Endodermal cell (in vitro differentiated cells): ENCODE results near the gene DAGLA. TPM values are rescaled to one million over a fixed set of nuclear protein-coding genes. Genes with fewer than 3 reads are reported as not detected.

Source experiments
- DNase-seq: peaks from one replicate; pipeline ENCODE4 v3.0.0-alpha.2; 2017
- H3K27ac ChIP-seq: 2 replicates; pipeline ENCODE4 v1.5.1; 2013; ENCODE audit warnings: mild to moderate bottlenecking, low read depth, low read length, moderate library complexity
- H3K27me3 ChIP-seq: 2 replicates; pipeline ENCODE4 v1.6.1; 2013; ENCODE audit warnings: mild to moderate bottlenecking, low read length, moderate library complexity; ENCODE audit not compliant: insufficient read depth, control insufficient read depth, poor library complexity, severe bottlenecking
- H3K36me3 ChIP-seq: 2 replicates; pipeline ENCODE4 v1.7.0; 2013; ENCODE audit warnings: mild to moderate bottlenecking, low read length, moderate library complexity; ENCODE audit not compliant: control insufficient read depth, insufficient read depth
- H3K4me1 ChIP-seq: one replicate; pipeline ENCODE4 v1.7.0; 2013; ENCODE audit warnings: low read length; ENCODE audit not compliant: control insufficient read depth, insufficient read depth
- H3K4me3 ChIP-seq: 2 replicates; pipeline ENCODE4 v1.5.1; 2013; ENCODE audit warnings: mild to moderate bottlenecking, low read length, moderate library complexity
- H3K9ac ChIP-seq: 2 replicates; pipeline ENCODE4 v1.6.1; 2013; ENCODE audit warnings: mild to moderate bottlenecking, low read length, moderate library complexity; ENCODE audit not compliant: poor library complexity, severe bottlenecking; ENCODE audit errors: extremely low read depth
- H3K9me3 ChIP-seq: 2 replicates; pipeline ENCODE4 v1.6.1; 2013; ENCODE audit warnings: mild to moderate bottlenecking, low read length, moderate library complexity; ENCODE audit not compliant: control insufficient read depth
- H3K27ac Mint-ChIP-seq: 2 replicates; pipeline ENCODE4 v1.8.0; 2020; ENCODE audit warnings: mixed read lengths
- H3K27me3 Mint-ChIP-seq: 2 replicates; pipeline ENCODE4 v1.8.0; 2021; ENCODE audit warnings: mild to moderate bottlenecking, mixed read lengths; ENCODE audit not compliant: insufficient read depth
- H3K36me3 Mint-ChIP-seq: 2 replicates; pipeline ENCODE4 v1.8.0; 2020; ENCODE audit warnings: low read depth, mixed read lengths
- H3K4me1 Mint-ChIP-seq: 2 replicates; pipeline ENCODE4 v1.8.0; 2020; ENCODE audit warnings: mixed read lengths
- H3K4me3 Mint-ChIP-seq: 2 replicates; pipeline ENCODE4 v1.8.0; 2020; ENCODE audit warnings: mild to moderate bottlenecking, moderate library complexity, mixed read lengths
- H3K9me3 Mint-ChIP-seq: 2 replicates; pipeline ENCODE4 v1.8.0; 2020; ENCODE audit warnings: mild to moderate bottlenecking, mixed read lengths
- WGBS, 2 experiments: methylation state at CpG; one replicate each; pipeline versions ENCODE4 v1.1.5 to v1.1.7; 2013; ENCODE audit warnings: missing lambda C conversion rate in 2 of 2, mixed read lengths in 1 of 2; ENCODE audit not compliant: insufficient coverage in 1 of 2, insufficient read length in 1 of 2; 5-methylcytosine and 5-hydroxymethylcytosine counted together
- total RNA-seq, 2 donors: library from RNA; stranded (reverse); fragmentation: NEBNext Ultra II Directional in 1 of 2; extraction: Animal tissue kit (Norgen Biotek cat#: 25700) in 1 of 2; gene quantifications; 2 replicates in 1 of 2; 3 replicates in 1 of 2; pipeline ENCODE4 v1.2.1, GENCODE V29; 2021
- TF ChIP-seq, protein P1 (sequence below): fragments of 200-600 bp; sonication (generic); conservative IDR thresholded peaks from 2 replicates; pipeline ENCODE4 v1.5.0; 2021; ENCODE audit warnings: antibody characterized with exemption, mild to moderate bottlenecking

The DAGLA gene
- total RNA-seq, 2 donors from 2014 or later = 5.6 to 8.7 TPM

DNA sequence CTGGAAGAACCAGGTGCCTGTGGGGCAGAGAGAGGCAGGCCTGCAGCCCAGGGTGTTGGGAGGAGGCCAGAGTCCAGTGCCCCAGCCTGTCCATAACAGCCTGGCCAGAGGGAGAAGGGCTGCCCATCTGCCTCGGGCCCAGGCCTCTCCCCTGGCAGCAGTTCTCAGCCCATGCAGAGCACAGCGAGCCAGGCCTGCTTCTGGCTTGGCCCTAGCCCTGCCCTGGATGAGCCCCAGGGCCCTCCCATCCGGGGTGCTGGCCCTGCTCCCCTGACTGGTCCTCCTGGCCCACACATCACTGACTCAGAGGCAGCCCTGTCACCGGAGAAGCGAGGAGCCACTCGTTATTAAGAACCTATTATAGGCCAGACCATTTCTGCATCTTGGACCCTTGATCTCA lies 52.5 kb downstream of the DAGLA start:
- Mint-ChIP-seq H3K9me3 (no peaks in the 10 kb centered on the region), H3K27me3 (no peaks in the 10 kb centered on the region), H3K4me3 (no peak overlapping the region), H3K36me3 (peaks cover 7% of the 10 kb centered on the region), H3K4me1 (no peaks in the 10 kb centered on the region), H3K27ac (no peak overlapping the region)
- Histone ChIP-seq H3K4me3 (no peak overlapping the region), H3K4me1 (peaks cover 4% of the 10 kb centered on the region), H3K9me3 (no peaks in the 10 kb centered on the region), H3K9ac (no peak overlapping the region), H3K36me3 (no peaks in the 10 kb centered on the region), H3K27me3 (no peaks in the 10 kb centered on the region), H3K27ac (peak overlapping the region; percentile 13)
- DNase-seq = no peak
- 89 to 92% methylated on average over 4 to 6 of the region's 6 CpGs for WGBS, 2 experiments
- TF ChIP-seq, protein P1, sequence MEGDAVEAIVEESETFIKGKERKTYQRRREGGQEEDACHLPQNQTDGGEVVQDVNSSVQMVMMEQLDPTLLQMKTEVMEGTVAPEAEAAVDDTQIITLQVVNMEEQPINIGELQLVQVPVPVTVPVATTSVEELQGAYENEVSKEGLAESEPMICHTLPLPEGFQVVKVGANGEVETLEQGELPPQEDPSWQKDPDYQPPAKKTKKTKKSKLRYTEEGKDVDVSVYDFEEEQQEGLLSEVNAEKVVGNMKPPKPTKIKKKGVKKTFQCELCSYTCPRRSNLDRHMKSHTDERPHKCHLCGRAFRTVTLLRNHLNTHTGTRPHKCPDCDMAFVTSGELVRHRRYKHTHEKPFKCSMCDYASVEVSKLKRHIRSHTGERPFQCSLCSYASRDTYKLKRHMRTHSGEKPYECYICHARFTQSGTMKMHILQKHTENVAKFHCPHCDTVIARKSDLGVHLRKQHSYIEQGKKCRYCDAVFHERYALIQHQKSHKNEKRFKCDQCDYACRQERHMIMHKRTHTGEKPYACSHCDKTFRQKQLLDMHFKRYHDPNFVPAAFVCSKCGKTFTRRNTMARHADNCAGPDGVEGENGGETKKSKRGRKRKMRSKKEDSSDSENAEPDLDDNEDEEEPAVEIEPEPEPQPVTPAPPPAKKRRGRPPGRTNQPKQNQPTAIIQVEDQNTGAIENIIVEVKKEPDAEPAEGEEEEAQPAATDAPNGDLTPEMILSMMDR = no peak

DNA sequence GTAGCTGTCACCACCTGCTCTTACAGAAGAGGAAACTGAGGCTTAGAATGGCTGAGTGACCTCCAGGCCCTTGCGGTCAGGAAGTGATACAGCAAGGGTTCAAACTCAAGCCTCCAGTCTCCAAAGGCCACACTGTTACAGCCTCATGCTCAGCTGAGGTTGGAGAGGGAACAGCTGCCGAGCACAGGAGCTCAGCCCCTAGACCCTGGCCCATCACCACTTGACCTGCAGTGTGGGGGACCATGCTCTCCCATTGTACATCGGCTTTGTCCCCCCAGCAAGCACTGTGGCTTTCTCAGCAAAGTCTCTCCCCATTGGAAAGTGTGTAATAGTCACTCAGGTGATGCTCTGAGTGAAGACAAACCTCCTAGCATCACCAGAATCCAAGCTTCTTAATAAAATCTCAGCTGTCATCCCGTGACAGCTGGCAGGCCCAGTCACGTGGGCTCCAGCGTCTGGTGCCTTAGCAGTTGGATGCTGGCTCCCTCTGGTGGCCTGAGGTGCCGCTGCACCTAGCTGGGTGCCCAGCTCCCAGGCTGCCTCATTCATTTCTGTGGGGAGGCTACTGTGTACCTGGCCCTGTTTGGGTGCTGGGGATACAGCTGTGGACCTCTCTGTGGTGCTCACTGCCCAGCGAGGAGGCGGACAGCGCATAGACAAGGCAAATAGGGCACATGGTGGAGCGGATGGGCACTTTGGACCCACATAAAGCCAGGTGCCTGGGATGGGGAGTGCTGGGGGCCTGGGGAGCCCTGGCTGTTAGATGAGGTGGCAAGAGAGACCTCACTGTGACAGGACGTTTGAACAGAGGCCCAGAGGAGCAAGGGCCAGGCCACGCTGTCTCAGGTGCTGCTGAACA lies 53.2 kb downstream of the DAGLA start:
- Histone ChIP-seq H3K27me3 (no peaks in the 10 kb centered on the region), H3K27ac (peak overlapping the region; percentile 13), H3K9ac (no peak overlapping the region), H3K36me3 (no peaks in the 10 kb centered on the region), H3K4me3 (no peak overlapping the region), H3K4me1 (peaks cover 4% of the 10 kb centered on the region), H3K9me3 (no peaks in the 10 kb centered on the region)
- Mint-ChIP-seq H3K36me3 (peaks cover 12% of the 10 kb centered on the region), H3K27me3 (no peaks in the 10 kb centered on the region), H3K9me3 (no peaks in the 10 kb centered on the region), H3K27ac (peak overlapping the region; percentile 65), H3K4me3 (no peak overlapping the region), H3K4me1 (no peaks in the 10 kb centered on the region)
- WGBS, 2 experiments = 32 to 43% methylated on average over 13 of the region's 13 CpGs
- DNase-seq = peak; percentile 93
- TF ChIP-seq, protein P1 = peak; percentile 99

DNA sequence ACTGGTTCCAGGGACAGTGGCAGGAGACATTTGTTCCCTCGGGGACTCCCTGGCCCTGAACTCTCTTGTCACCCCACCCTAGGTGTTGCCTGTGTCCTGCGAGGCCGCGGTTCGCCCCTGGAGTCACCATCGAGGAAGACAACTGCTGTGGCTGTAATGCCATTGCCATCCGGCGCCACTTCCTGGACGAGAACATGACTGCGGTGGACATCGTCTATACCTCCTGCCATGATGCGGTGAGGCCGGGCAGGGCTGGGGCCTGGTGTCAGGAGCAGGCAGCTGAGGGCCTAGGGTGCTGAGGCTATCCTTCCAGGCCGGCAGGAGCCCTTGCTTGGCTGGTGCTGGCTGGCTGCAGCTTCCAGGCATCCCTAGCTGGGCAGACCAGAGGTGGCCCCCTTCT lies 54.6 kb downstream of the DAGLA start:
- TF ChIP-seq, protein P1 = no peak
- no peak overlapping the region for H3K4me3 ChIP-seq
- H3K9me3 Mint-ChIP-seq = no peaks in the 10 kb centered on the region
- 95 to 98% methylated on average over 13 to 14 of the region's 14 CpGs for WGBS, 2 experiments
- H3K9me3 ChIP-seq = no peaks in the 10 kb centered on the region
- H3K36me3 Mint-ChIP-seq = peaks cover 12% of the 10 kb centered on the region
- peaks cover 4% of the 10 kb centered on the region for H3K4me1 ChIP-seq
- H3K27ac Mint-ChIP-seq = no peak overlapping the region
- H3K4me1 Mint-ChIP-seq = no peaks in the 10 kb centered on the region
- no peak overlapping the region for H3K27ac ChIP-seq
- H3K4me3 Mint-ChIP-seq = no peak overlapping the region
- no peaks in the 10 kb centered on the region for H3K36me3 ChIP-seq
- H3K9ac ChIP-seq = no peak overlapping the region
- DNase-seq = no peak
- no peaks in the 10 kb centered on the region for H3K27me3 ChIP-seq
- no peaks in the 10 kb centered on the region for H3K27me3 Mint-ChIP-seq
